Stimulated activated CD8-positive, alpha-beta memory T cell treated with anti-CD3 and anti-CD28 coated beads, Interleukin-15, amount 100 ng/mL, for 4 hours (primary cell): ENCODE data around the gene GIPC2.
"Not testable (repeated sequence)": the region's sequence is repeated elsewhere in the genome, so short reads cannot be mapped to it uniquely, and the experiment has no call there.

Experiments used
- DNase-seq, 2 donors: peaks; one replicate each; pipeline ENCODE4 v3.0.0-alpha.2; 2020; ENCODE audit warnings: low read depth in 2 of 2

The GIPC2 gene

DNA sequence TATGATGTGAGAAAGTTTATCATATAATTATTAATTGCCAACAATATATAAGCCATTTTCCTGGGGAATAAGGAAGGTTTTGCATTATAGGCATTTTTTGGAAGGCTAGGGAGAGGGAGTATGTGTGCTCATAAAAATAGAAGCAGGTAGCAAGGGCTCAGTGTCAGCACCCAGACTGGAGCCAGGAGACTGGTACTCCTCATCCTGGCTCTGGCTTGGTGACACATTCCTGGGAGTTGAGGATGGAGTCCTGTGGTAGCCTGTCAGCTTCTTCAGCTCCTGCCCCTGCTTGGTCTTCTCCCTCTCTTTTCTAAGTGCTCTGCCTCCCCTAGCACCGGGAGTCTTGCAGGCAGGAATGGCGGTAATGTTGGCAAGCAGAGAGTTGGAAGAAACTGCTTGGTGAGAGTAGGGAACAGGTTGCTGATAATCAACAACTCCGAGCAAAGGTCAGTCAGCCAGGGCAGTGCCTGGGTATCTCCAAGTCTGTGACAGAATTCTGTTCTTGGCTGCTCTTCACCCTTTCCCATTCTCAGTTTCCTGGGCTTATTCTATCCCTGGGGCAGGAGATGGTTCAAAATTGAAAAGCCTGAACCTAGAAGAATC lies 23.0 kb downstream of the GIPC2 start:
- DNase-seq, result no peak

DNA sequence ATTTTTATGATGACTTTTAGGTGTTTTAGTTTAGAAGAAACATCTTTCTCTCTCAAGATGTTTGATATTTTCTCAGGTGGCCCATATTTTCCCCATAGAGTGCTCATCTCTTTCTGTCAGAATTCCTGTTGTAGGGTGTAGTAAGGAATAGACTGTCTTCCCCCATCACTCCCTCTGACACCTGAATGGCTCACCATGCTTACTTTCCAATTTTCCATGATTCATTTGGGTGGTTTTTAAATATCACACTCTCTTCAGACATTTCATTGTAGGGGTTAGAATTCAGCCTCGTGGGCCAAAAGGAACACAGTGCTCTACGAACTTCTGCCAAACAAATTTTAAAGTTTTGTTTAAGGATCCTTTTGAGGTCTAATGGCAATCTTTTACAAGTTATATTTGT lies 24.0 kb downstream of the GIPC2 start:
- DNase-seq, result no peak

DNA sequence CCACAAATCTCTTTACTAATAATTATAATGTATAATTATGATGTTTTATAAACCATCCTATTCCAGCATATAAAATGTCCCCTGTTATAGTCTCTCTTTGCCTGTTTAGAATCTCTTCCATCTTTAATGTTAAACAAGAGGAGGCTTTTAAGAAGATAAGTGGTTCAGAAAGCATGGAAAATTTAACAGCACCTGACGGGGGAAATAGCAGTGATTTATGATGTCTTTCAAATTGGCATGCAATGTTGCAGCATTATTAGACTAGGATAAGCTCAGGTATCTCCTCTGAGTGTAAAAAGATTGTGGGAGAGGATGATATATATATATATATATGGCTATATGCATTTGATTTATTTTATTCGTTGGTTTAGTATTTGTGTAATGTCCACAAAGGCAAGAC lies 24.4 kb downstream of the GIPC2 start:
- no peak for DNase-seq

DNA sequence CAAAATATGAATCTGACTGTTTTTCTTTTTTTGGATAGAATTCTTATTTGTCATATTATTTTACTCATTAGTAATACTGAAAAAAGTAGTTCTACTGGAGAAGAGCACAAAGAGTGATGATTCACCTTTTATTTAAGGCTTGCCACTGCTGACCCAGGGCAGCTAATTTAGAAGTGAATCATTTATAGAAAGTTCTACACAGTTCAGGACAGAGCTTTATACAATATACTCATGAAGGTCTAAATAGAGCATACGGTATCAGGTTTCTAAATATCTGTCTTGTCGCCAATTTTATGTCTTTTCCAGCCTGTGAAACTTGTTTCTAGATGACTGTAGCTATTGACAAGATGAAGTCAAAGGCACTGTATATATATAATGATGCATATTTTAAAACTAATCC lies 25.0 kb downstream of the GIPC2 start:
- DNase-seq, result no peak

DNA sequence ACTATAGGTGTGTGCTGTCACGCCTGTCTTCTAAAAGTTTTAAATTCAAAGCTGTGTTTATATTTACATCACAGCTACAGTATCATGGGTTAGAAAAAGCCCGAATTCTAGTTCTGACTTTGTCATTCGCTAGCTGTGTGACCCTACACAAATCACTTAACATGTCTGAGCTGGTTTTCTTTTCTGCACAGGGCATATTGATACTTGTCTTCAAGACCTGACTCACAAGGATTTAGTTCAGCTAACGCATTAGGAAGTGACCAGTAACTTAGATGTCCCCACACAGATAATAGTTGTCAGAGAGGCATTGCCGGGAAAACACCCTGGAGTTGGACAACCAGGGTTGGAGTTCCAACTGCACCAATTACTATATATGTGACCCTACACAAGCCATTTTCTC lies 25.9 kb downstream of the GIPC2 start:
- no peak for DNase-seq

DNA sequence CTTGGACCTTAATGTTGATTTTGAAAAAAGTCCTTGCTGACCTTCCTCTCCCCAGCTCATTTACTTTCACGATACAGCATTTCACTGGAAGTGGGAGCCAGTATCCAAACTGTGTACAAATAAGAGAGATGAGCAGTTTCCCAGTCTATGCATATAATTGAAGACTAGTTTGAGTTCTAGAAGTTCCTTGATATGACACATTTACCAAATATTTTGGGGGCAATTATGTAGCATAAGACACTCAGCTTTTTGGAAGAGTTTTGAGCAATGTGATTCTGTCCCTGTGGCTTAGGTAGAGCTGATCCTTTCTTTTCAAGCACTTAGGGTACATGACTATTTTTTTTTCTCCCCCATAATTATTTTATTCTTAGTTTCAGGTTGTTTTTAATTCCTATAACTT lies 26.4 kb downstream of the GIPC2 start:
- DNase-seq, result no peak

DNA sequence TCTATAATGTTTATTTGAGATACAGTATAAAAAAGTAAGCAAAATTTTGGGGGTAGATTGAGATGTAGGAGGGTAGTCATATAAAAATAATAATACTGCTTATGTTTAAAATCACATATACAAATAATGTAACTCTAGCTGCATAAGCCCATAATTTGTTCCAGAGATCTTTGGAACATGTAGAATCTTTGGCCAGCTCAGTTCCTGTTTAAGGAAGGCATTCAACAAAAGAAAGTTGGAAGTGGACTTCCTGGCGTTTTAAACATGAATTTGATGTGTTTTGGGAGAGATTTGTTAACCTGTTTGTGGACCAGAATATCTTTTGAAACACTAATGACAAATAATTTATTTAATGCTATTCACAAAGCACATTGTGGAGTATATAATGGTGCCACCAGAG lies 27.7 kb downstream of the GIPC2 start:
- DNase-seq, result no peak

DNA sequence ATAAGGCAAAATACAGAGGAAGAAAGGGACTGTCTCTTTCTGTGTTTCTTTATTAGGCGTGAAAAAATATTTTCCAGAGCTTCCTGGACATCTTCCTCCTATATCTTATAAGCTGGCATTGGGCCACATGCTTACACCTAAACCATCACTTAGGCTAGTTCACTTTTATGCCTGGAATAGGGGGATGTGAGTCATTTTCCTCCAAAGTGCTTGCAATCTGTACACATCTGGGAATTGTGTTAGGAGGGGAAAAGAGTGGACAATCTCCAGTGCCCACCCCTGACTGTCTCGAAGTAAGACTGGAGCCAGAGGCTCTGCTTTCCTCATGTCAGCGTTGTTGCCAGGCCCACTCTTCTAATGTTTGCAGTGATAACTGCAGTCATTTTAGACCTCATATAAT lies 29.9 kb downstream of the GIPC2 start:
- no peak for DNase-seq

DNA sequence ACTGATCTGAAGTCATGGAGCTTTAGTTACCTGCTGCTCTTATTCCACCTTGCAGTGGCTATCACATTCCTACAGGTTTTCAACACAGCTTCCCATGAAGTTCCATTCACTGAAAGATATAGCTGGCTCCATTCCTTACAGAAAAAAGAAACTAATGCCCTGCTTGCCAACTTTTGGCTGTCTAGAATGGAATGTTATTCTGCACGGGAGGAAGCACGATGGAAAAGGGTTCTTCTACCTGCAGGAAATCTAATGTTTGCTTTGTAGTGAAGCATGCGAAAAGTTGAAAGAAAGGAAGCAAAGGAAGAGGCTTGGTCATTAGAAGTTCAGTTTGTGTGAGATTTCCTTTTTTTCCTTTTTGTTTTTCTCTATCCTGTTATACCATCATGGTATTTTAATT lies 32.6 kb downstream of the GIPC2 start:
- DNase-seq, result no peak

DNA sequence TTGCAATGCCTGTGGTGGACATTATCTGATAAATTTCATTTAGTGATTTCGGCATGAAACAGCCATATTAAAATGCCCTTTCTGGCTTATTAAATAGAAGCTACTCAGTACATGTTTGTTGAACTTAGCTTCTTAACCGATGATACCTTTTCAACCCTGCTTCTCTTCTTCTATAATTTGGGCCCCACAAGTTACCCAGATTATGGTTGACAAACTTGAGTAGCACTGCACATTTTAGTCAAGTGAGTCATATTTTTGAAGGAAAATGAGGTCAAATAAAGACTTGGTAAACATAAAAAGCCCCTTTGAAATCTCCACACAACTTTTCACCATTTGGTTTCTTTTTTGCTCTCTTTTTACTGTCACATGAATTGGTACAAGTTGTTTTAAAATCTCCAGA lies 33.8 kb downstream of the GIPC2 start:
- DNase-seq, result no peak

DNA sequence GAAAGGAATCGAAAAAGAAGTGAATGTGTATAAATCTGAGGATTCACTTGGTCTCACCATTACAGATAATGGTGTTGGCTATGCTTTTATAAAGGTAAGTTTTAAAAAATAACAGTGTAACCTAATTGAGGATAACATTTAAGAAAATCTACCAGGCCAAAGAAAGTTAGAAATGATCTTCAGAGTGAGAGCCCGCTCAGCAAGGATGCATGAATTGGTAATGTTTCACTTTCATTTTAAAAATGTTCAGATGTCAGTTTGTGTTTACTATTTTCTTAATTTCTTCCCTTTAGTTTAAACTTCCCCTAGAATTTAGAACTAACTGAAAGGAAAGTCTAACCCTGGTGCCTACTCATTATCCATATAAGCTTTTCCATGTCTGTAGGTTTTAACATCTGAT lies 35.0 kb downstream of the GIPC2 start:
- no peak for DNase-seq

DNA sequence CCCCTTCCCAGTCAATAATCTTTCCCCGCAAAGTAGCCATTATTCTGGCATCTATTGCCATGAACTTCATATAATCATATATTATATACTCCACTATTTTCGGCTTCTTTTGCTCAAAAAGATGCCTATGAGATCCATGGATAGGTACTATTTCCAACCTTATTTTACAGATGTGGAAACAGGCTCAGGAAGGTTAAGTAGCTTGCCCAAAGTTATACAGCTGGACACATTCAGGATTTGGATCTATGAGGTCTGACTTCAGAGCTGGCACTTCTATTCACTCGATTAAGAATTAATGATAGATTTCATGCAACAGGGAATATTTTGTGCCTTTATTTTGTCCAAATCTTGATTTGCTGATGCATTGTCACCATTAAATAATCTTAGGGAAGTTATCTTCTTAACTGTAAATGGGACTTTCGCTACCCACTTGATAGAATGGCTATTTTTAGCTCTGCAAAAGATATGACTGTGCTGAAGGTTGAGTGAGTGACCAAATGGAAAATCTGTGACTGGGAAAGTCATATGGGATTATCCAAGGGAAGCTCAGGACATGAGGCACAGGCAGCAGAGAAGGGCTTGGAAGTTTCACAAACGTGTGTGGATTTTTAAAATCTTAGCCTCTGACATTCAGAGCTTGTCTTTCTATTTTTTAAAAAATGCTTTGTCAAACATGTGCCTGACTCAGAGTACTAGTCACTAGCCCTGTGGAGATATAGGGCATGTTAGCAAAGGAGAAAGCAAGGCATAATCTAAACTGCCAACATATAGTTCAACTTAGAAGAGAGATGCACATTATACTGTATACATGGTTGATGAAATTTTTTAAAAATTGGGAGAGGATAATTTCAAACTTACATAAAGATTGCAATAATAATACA lies 36.5 kb downstream of the GIPC2 start:
- no peak for DNase-seq

DNA sequence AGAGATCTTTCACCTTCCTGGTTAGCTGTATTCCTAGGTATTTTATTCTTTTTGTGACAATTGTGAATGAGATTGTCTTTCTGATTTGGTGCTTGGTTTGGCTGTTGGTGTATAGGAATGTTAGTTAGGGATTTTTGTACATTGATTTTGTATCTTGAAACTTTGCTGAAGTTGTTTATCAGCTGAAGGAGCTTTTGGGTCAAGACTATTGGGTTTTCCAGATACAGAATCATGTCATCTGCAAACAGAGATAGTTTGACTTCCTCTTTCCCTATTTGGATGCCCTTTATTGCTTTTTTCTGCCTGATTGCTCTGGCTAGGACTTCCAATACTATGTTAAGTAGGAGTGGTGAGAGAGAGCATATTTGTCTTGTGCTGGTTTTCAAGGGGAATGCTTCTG lies 38.9 kb downstream of the GIPC2 start:
- DNase-seq, result not testable (repeated sequence)

DNA sequence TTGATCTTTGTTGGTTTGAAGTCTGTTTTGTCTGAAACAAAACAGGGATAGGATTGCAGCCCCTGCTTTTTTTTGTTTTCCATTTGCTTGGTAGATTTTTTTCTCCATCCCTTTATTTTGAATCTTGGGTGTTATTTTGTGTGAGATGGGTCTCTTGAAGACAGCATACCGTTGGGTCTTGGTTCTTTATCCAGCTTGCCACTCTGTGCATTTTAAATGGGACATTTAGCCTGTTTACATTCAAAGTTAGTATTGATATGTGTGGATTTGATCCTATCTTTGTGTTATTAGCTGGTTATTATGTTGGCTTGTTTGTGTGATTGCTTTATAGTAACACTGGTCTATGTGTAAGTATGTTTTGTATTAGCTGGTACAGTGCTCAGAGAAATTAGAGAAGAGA lies 40.9 kb downstream of the GIPC2 start:
- no peak for DNase-seq

DNA sequence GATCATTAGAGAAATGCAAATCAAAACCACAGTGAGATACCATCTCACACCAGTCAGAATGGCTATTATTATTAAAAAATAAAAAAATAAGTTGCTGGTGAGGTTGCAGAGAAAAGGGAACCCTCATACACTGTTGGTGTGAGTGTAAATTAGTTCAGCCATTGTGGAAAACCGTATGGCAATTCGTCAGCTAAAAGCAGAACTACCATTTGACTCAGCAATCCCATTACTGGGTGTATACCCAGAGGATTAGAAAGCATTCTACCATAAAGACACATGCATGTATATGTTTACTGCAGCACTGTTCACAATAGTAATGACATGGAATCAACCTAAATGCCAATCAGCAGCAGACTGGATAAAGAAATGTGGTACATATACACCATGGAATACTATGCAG lies 42.2 kb downstream of the GIPC2 start:
- DNase-seq, result no peak

DNA sequence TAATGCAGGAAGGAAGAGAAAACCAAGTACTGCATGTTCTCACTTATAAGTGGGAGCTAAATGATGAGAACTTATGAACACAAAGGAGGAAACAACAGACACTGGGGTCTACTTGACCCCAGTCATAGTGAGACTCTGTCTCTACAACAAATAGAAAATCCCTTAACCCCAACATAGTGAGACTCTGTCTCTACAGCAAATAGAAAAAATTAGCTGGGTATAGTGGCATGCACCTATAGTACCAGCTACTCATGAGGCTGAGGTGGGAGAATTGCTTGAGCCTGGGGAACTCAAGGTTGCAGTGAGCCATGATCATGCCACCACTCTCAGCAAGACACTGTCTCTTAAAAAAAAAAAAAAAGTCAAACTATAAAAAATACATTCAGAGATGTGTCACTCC lies 42.7 kb downstream of the GIPC2 start:
- no peak for DNase-seq

DNA sequence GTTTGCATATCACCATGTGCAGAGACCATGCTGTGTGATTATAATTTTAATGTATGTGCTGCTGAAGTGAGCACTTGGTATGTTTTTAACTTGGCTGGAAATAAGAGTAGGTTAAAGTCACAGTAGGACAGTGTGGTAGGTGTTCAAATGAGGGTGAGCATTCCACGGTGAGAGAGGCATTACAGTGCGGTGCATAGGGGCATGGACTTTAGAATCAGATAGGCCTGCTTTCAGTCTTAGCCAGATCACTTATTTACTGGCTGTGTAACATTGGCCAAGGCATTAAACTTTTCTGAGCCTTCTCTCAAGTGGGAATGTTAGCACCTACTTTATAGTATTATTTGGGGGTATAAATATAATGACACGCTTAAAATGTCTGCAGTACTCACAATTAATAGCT lies 43.2 kb downstream of the GIPC2 start:
- no peak for DNase-seq

DNA sequence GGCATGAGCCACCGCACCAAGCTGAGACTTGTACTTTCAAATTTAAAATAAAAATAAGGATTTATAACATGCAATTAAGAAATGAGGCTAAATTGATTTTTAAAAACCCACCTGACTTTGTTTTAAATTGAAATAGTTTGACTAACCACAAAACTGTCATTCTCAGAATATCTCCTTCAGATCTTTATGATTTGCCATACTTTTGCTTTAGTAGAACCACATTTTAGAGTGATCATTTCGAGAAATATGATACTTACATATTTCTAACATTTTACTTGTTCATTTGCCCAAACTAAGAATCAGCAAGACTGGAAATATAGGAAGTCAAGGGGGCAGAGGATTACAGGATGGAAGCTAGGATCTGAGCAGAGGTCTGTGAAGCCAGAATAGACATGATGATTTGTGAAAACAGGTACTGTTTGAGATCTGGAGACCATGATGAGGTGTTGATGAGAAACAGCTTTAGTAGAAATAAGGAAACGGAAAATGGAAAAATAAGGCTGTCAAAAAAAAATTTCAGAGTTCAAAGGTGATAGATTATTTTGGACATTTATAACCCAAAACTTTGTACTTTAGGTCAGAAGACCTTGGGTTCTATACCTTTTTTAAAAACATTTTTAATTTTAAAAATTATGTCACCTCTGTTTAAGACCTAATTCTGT lies 44.8 kb downstream of the GIPC2 start:
- no peak for DNase-seq

DNA sequence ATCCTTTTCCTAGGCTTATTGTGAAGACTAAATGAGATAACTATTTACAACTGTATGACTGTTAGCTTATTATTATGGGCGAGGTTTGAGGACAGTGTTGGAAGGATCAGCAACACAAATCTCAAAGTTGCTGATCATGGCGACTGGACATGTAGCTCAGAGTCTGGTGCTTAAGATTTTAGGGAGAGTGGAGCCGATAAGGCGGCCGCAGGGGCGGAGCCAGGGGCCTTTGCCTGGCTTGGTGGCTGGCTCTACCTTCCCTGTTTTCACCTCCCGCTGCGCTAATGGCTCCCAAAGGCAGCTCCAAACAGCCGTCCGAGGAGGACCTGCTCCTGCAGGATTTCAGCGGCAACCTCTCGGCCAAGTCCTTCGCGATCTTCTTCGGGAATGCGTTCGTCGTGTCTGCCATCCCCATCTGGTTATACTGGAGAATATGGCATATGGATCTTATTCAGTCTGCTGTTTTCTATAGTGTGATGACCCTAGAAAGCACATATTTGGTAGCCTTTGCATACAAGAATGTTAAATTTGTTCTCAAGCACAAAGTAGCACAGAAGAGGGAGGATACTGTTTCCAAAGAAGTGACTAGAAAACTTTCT lies 45.5 kb downstream of the GIPC2 start:
- DNase-seq, result no peak

DNA sequence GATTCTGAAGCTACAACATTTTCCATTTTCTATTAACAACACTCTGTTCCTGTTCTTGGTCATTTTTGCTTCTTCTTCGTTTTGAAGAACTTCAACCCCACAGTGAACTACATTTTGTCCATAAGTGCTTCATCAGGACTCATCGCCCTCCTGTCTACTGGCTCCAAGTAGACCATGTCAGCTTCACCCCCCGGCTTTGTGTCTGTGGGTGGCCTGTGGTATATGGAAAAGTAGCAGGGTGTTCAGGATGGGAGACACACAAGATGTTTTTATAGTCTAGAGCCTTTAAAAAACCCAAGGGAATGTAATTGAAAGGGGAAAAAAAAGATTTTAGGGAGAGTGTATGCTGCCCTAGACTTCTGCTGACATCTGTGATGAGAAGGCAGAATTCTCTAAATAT lies 46.1 kb downstream of the GIPC2 start:
- DNase-seq, result no peak

DNA sequence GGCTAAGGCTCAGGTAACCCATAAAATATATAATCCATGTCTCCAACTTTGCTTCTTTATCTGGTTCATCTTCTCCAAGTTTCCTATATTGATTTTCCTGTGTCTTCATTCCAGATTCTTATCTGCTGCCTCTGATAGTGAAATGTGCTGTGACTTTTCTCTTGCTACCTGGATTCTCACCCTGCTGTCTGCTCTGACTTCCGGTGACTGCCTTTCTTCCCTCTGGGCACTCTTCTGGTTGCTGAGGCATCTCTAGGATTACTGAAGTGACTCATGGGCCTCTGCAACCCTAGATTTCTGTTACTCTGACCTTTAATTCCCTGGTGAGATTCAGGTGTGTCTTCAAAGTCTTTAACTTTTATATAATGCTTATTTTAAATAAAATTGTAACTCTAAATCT lies 46.9 kb downstream of the GIPC2 start:
- no peak for DNase-seq

DNA sequence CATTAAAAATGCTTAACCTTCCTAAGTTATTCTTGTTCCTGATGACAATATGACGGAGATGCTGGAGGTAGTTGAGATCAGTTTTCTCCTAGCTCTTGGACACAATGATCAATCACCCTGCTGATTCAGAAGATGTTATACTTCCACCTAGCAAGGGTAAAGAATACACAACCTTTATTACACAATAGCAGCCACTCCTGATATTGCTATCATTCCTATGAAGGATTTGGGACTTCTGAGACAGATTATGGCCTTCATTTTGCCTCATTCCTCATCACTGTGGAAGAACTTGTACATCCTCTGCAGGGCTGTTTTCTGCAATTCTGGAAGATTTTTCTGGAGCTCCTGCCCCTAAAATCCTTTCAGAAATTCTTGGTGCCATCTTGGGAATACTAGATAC lies 47.8 kb downstream of the GIPC2 start:
- DNase-seq, result no peak

DNA sequence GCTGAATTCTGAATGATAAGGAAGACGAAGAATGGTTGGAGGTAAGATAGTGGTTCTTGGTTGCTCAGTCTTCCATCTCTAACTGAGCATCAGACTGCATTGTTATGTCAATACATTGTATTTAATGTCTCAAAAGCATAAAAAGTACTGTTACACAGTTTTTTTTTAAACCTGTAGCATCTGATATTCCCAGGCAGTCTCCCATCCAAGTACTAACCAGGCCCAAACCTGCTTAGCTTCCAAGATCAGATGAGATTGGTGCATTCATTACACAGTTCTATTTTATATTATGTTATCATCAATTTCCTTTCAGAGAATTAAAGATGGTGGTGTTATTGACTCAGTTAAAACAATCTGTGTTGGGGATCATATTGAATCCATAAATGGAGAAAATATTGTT lies 48.9 kb downstream of the GIPC2 start:
- no peak for DNase-seq
